ENCODE data around the gene ANGPTL7.
"Not testable (repeated sequence)": the region's sequence is repeated elsewhere in the genome, so short reads cannot be mapped to it uniquely, and the experiment has no call there.

ANGPTL7 gene

DNA sequence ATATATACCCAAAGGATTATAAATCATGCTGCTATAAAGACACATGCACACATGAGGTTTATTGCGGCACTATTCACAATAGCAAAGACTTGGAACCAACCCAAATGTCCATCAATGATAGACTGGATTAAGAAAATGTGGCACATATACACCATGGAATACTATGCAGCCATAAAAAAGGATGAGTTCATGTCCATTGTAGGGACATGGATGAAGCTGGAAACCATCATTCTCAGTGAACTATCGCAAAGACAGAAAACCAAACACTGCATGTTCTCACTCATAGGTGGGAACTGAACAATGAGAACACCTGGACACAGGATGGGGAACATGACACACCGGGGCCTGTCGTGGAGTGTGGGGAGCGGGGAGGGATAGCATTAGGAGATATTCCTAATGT, 22.4 kb upstream of the ANGPTL7 start:
- intact Hi-C loops (cut with DNase I); DNase-seq: not testable (repeated sequence)

DNA sequence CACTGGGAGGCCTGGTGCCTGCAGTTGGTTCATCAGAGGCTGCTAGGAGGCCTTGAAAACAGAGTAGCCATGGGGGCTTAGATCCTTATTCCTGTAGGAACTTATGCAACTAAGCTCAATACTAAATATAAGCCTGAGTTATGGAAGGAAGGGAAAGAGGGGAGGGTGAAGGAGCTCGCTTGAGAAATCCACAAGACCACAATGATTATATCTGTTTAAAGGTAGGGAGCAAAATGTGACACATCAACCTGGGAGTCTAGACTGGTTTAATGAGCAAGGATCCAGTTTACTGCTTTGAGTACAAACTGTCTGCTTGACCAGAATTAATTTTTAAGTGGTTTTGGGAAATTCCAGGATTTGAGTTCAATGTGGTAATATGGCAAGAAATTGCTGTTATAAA, 20.4 kb upstream of the ANGPTL7 start:
- intact Hi-C loops (cut with DNase I): no loop called here
- no peak for DNase-seq

DNA sequence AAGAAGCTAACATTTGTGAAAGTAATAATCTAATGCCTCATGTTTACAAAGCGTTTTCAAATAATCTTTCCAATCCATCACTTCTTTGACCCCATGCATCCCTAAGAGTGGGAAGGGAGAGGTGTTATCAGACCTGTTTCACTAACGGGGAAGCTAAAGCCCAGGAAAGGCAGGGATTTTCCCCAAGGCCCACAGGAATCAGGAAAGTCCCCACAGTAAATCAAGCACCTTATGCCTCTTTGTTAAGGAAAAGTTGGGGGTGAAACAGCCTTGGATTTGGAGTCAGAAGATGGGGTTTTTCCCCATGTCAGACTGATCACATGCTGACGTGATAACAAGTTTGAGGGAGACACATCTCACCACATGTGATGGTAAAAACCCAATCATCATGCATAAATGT, 20.0 kb upstream of the ANGPTL7 start:
- intact Hi-C loops (cut with DNase I): no loop called here
- no peak for DNase-seq

- DNase-seq: no peak
- intact Hi-C loops (cut with DNase I): no loop called here
These were observed 19.1 kb upstream of the ANGPTL7 start for GRCh38 chr1:11170102-11170501.

GRCh38 chr1:11174261-11174942, 14.8 kb upstream of the ANGPTL7 start:
- DNase-seq: peak in 1 of 42 donors; percentile 17
- intact Hi-C loops (cut with DNase I): no loop called here

- DNase-seq: peak in 8 of 42 donors; percentile 29 to 66 (median 48)
- intact Hi-C loops (cut with DNase I): no loop called here
These were observed 13.7 kb upstream of the ANGPTL7 start for GRCh38 chr1:11175461-11175860.

DNA sequence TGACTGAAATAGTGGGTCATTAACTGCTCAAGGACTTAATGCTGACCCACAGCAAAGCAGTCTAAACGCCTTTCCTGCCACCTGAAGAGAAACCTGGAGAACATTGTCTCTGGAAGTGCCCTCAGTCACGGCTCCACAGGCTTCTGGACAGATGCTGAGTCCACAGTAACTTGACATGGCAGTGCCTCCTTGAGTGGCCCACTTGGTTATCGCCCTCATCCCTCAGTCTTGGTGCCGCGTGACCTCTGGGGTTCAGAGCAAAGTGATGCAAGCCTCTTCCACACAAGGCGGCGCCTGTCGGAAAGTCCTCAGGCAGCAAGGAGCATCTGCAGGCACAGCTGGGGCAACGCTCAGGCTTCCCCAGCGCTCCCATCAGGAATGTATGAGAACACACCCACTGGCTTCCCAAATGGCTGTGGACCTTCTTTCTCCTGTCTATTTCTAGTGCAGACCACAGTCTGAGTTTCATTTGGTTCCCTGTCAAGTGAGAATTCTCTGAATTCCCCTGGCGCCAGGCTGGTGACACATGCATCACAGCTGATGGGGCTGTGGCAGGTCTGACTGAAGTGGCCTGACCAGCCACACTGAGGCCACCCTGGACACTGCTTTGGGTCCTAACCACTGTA, 13.0 kb upstream of the ANGPTL7 start:
- intact Hi-C loops (cut with DNase I): no loop called here
- DNase-seq: peak in 5 of 42 donors; percentile 15 to 59 (median 33)

GRCh38 chr1:11178021-11179015, 10.8 kb upstream of the ANGPTL7 start:
- intact Hi-C loops (cut with DNase I): no loop called here
- peak in 3 of 42 donors; percentile 22 to 36 (median 24) for DNase-seq

DNA sequence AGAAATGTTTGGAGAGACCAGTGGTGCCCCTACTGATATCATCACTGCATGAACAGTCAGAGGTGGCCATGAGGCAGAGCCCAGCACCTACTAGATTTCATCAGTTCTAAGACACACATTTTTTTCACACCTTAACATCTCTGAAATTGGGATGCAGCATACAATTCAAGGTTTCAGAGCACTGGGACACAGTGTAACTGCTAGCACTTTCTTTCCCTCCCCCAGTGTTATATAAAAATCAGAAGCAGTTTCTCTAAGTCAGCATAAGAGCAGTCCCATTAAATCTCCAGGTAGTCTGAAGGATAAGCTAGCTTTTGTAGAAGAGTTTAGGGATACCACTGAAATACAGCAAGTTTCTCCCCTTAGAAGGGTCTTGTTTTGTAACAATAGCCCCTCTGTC, 10.0 kb upstream of the ANGPTL7 start:
- intact Hi-C loops (cut with DNase I): no loop called here
- peak in 3 of 42 donors; percentile 15 to 32 (median 21) for DNase-seq

DNA sequence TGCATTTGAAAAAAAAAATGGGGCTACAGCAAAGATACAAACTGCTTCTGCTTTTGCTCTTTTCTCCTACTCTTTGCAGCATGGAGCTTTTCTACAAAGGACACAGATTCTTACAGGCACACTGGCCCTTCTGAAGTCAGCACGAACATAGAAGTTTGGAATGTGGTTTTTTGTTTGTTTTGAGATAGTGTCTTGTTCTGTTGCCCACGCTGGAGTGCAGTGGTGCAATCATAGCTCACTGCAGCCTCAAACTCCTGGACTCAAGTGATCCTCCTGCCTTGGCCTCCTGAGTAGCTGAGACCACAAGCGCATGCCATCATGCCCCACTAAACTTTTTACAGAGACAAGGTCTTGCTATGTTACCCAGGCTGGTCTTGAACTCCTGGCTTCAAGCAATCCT, 9.4 kb upstream of the ANGPTL7 start:
- DNase-seq; intact Hi-C loops (cut with DNase I): not testable (repeated sequence)

DNA sequence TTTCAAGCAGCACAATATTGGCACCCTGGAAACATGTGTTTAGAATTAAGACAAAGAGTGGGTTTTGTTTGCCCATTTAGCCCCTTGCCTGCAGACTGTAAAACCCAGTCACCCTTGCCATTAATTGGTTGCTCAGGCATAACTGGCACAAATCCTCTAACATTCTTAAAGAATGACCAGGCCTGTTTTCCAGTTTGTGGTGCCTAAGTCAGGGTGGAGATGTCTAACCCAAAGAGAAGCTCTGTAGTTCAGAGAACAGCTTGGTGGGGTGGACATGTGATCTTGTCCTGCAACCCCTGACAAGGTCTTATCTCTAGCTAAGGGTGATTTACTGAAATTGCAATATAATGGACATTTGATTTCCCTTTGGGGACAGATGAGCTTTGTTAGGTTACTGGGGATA, 8.8 kb upstream of the ANGPTL7 start:
- intact Hi-C loops (cut with DNase I): no loop called here

GRCh38 chr1:11182884-11183283, 6.3 kb upstream of the ANGPTL7 start:
- intact Hi-C loops (cut with DNase I): no loop called here

More for the DNA sequence above, 8.8 kb upstream of the ANGPTL7 start:
- no peak for DNase-seq

DNA sequence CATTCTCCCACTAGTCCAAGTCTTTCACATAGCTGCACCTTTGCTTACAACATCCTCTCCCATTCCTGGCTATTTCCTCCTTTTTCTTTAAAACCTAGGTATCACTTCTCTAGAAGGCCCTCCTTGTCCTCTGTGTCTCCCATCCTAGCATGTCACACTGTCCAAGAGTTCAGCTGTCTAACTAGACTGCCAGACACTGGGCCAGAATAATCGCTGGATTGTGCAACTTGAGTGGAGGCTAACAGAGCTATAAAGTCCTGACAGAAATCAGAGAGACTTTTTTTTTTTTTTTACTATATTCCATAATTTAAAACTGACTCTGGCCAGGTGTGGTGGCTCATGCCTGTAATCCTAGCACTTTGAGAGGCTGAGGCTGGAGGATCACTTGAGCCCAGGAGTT, 4.2 kb upstream of the ANGPTL7 start:
- DNase-seq: peak in 1 of 42 donors; percentile 20
- intact Hi-C loops (cut with DNase I): no loop called here

More at GRCh38 chr1:11182884-11183283, 6.3 kb upstream of the ANGPTL7 start:
- DNase-seq: no peak

- intact Hi-C loops (cut with DNase I): no loop called here
- DNase-seq: peak in 2 of 42 donors; percentile 21 to 25
These were observed 2.2 kb upstream of the ANGPTL7 start for GRCh38 chr1:11187000-11187399.

GRCh38 chr1:11187494-11187893, 1.7 kb upstream of the ANGPTL7 start:
- intact Hi-C loops (cut with DNase I): no loop called here
- peak in 1 of 42 donors; percentile 18 for DNase-seq

GRCh38 chr1:11187931-11188330, 1.2 kb upstream of the ANGPTL7 start:
- intact Hi-C loops (cut with DNase I): no loop called here
- DNase-seq: peak in 20 of 42 donors; percentile 27 to 80 (median 58)

DNA sequence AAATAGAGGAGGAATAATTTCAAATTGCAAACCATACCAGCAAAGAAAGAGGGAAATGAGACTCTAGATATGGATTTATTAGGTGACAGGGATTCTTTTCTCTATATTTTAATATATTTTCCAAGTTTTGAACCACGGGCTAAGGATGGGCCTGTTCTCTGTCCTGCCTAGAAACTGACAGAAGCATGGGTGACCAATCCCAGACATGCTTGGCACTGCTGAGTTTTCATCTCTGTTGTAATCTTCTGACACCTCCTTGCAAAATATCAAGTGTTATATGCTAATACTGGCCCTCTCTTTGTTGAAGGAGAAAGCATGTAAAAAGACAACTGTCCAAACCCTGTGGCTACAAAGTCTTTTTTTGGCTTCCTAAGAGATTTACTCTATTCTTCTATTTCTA, 774 bp upstream of the ANGPTL7 start:
- intact Hi-C loops (cut with DNase I): no loop called here

DNA sequence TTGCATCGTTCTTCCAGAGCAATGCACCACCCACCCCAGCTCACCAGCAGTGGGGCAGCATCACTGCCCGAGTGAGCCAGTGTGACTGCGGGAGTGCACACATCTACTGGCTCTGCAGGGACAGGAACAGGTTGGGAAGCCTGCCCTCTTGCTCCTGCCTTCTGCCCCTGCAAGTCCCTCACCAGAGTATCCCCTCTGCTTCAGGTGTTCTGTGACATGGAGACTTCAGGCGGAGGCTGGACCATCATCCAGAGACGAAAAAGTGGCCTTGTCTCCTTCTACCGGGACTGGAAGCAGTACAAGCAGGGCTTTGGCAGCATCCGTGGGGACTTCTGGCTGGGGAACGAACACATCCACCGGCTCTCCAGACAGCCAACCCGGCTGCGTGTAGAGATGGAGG, 4.2 kb downstream of the ANGPTL7 start:
- intact Hi-C loops (cut with DNase I): no loop called here
- no peak for DNase-seq

More for the DNA sequence above, 774 bp upstream of the ANGPTL7 start:
- no peak for DNase-seq

- intact Hi-C loops (cut with DNase I): no loop called here
- peak in 20 of 42 donors; percentile 22 to 70 (median 48) for DNase-seq
These were observed 5.4 kb downstream of the ANGPTL7 start for GRCh38 chr1:11194407-11195176.

Measured in head of caudate nucleus (tissue), 42 donors.